ENCODE measurements around the gene S100A9. TPM values are rescaled to one million over a fixed set of nuclear protein-coding genes. Genes with fewer than 3 reads are reported as not detected.

Gene S100A9
- total and polyA plus RNA-seq, 2 experiments from 2014 or later: not detected

GRCh38 chr1:153336650-153337049 is 21.0 kb upstream of the S100A9 start:
- Mint-ChIP-seq H3K27me3 (ENCODE audit: insufficient read depth, low read depth, poor library complexity) (peaks cover 4% of the 10 kb centered on the region), H3K9me3 (peaks cover 4% of the 10 kb centered on the region; the same call in 2 of the 3 replicates), H3K36me3 (ENCODE audit: low read depth) (no peaks in the 10 kb centered on the region), H3K4me3 (no peak overlapping the region), H3K4me1 (no peaks in the 10 kb centered on the region), H3K27ac (no peak overlapping the region)
- Histone ChIP-seq H3K4me1 (ENCODE audit: insufficient read depth) (no peaks in the 10 kb centered on the region), H3K4me3 (no peak overlapping the region), H4K20me1 (replicated peaks; ENCODE audit: insufficient read depth) (no peaks in the 10 kb centered on the region), H2AFZ (no peak overlapping the region), H3K4me2 (no peak overlapping the region), H3K79me2 (replicated peaks; ENCODE audit: insufficient read depth) (no peaks in the 10 kb centered on the region), H3K27me3 (ENCODE audit: insufficient read depth) (no peaks in the 10 kb centered on the region), H3K9me2 (ENCODE audit: insufficient read depth) (peaks cover 15% of the 10 kb centered on the region), H3K27ac (ENCODE audit: low read depth) (no peak overlapping the region), H3K36me3 (ENCODE audit: insufficient read depth) (no peaks in the 10 kb centered on the region), H3F3A (replicated peaks; ENCODE audit: low read depth) (no peaks in the 10 kb centered on the region)
- TF ChIP-seq JUNB (IDR thresholded peaks at IDR 0.05; ENCODE audit: unreplicated experiment): no peak
- no peak for TF ChIP-seq ZNF462 (CRISPR knock-in tag; IDR thresholded peaks at IDR 0.05)
- TF ChIP-seq POLR2AphosphoS5 (IDR thresholded peaks at IDR 0.05; ENCODE audit: low read depth): no peak
- TF ChIP-seq REST (IDR thresholded peaks at IDR 0.05; ENCODE audit: unreplicated experiment): no peak
- no peak for TF ChIP-seq CREB1 (CRISPR knock-in tag; IDR thresholded peaks at IDR 0.05; ENCODE audit: low read depth)
- no peak for TF ChIP-seq NANOG (IDR thresholded peaks at IDR 0.05; ENCODE audit: borderline replicate concordance)
- TF ChIP-seq STAT1 (IDR thresholded peaks at IDR 0.05; ENCODE audit: unreplicated experiment): no peak
- no peak for TF ChIP-seq EZH2 (IDR thresholded peaks at IDR 0.05; ENCODE audit: low read depth, unreplicated experiment)
- no peak for TF ChIP-seq EZH2phosphoT487 (IDR thresholded peaks at IDR 0.05; ENCODE audit: unreplicated experiment)
- TF ChIP-seq ZNF114 (CRISPR knock-in tag; IDR thresholded peaks at IDR 0.05): no peak
- no peak for TF ChIP-seq CTCF (conservative IDR thresholded peaks at IDR 0.05; ENCODE audit: low read depth in 2 of 2)
- no peak for TF ChIP-seq ZNF331 (CRISPR knock-in tag; IDR thresholded peaks at IDR 0.05; ENCODE audit: low read depth)
- TF ChIP-seq ETS1 (IDR thresholded peaks at IDR 0.05): no peak
- DNase-seq (ENCODE audit: low spot score): no peak
- no peak for ATAC-seq
